Measurements from ENCODE around the gene MCM3AP. TPM values are rescaled to one million over a fixed set of nuclear protein-coding genes. Genes with fewer than 3 reads are reported as not detected.

Gene MCM3AP
- total RNA-seq, 4 donors from 2014 or later, result 55.3 to 170 (median 95.2) TPM

GRCh38 chr21:46325073-46325912, 39.9 kb upstream of the MCM3AP start:
- TF ChIP-seq CTCF (IDR thresholded peaks at IDR 0.05; ENCODE audit: low read depth), result no peak

- no peak for TF ChIP-seq CTCF (IDR thresholded peaks at IDR 0.05; ENCODE audit: low read depth)
These were observed 39.1 kb upstream of the MCM3AP start for GRCh38 chr21:46324390-46325072.

GRCh38 chr21:46323710-46324389, 38.4 kb upstream of the MCM3AP start, which contains the start of the genes C21orf58 and PCNT:
TSS of gene C21orf58 (minus strand) at chr21:46323870. CDS start at chr21:46322738, 1,132 bp downstream.
TSS of gene PCNT (plus strand) at chr21:46324156. CDS start at chr21:46324229, 73 bp downstream.
- no peak for TF ChIP-seq CTCF (IDR thresholded peaks at IDR 0.05; ENCODE audit: low read depth)

GRCh38 chr21:46323227-46323709, 37.9 kb upstream of the MCM3AP start:
- no peak for TF ChIP-seq CTCF (IDR thresholded peaks at IDR 0.05; ENCODE audit: low read depth)

- no peak for TF ChIP-seq CTCF (IDR thresholded peaks at IDR 0.05; ENCODE audit: low read depth)
These were observed 37.2 kb upstream of the MCM3AP start for GRCh38 chr21:46322351-46323226.

GRCh38 chr21:46320331-46320801, 35.0 kb upstream of the MCM3AP start:
- no peak for TF ChIP-seq CTCF (IDR thresholded peaks at IDR 0.05; ENCODE audit: low read depth)
